Skin of body (tissue), 2 donors: ENCODE measurements around the gene NOD1. TPM values are rescaled to one million over a fixed set of nuclear protein-coding genes. Genes with fewer than 3 reads are reported as not detected.
A peak's percentile ranks its signal among the peaks of the same experiment; 100 is the strongest.

Experiments used
- DNase-seq: peaks from one replicate; lab custom pipeline; 2025; lab: John Stamatoyannopoulos, UW
- total RNA-seq: library from RNA; depleted of rRNA; stranded (reverse); fragments of >200 nt; gene quantifications from one replicate; pipeline ENCODE4 v1.2.3, GENCODE V29; 2014

The NOD1 gene
- total RNA-seq, 1 donor from 2014 or later, result 12.8 TPM

GRCh38 chr7:30470771-30471170 lies 7.8 kb downstream of the NOD1 start:
- peak; percentile 70 for DNase-seq

- peak; percentile 11 for DNase-seq
These were observed 8.3 kb downstream of the NOD1 start for GRCh38 chr7:30470163-30470770.

- DNase-seq, result peak; percentile 91
These were observed 9.3 kb downstream of the NOD1 start for GRCh38 chr7:30469303-30469702.

- no peak for DNase-seq
These were observed 9.8 kb downstream of the NOD1 start for GRCh38 chr7:30468791-30469190.

GRCh38 chr7:30468041-30468440 lies 10.5 kb downstream of the NOD1 start:
- DNase-seq, result no peak

GRCh38 chr7:30467271-30467670 lies 11.3 kb downstream of the NOD1 start:
- DNase-seq, result no peak

- DNase-seq, result no peak
These were observed 12.3 kb downstream of the NOD1 start for GRCh38 chr7:30466266-30466665.

- DNase-seq, result no peak
These were observed 12.8 kb downstream of the NOD1 start for GRCh38 chr7:30465811-30466180.

GRCh38 chr7:30465046-30465810 lies 13.4 kb downstream of the NOD1 start:
- no peak for DNase-seq

GRCh38 chr7:30464231-30464671 lies 14.3 kb downstream of the NOD1 start:
- DNase-seq, result no peak

GRCh38 chr7:30463405-30464145 lies 15.0 kb downstream of the NOD1 start:
- DNase-seq, result no peak

GRCh38 chr7:30462179-30462578 lies 16.4 kb downstream of the NOD1 start:
- no peak for DNase-seq

- no peak for DNase-seq
These were observed 18.3 kb downstream of the NOD1 start for GRCh38 chr7:30460246-30460633.

- peak; percentile 53 for DNase-seq
These were observed 18.9 kb downstream of the NOD1 start for GRCh38 chr7:30459591-30460245.

- DNase-seq, result no peak
These were observed 20.3 kb downstream of the NOD1 start for GRCh38 chr7:30458311-30458710.

- no peak for DNase-seq
These were observed 24.7 kb downstream of the NOD1 start for GRCh38 chr7:30453921-30454320.

- no peak for DNase-seq
These were observed 25.6 kb downstream of the NOD1 start for GRCh38 chr7:30453016-30453415.

GRCh38 chr7:30452280-30452930 lies 26.2 kb downstream of the NOD1 start:
- no peak for DNase-seq

GRCh38 chr7:30451539-30452279 lies 26.9 kb downstream of the NOD1 start:
- no peak for DNase-seq

GRCh38 chr7:30450983-30451497 lies 27.5 kb downstream of the NOD1 start:
- DNase-seq, result no peak
